Mucosa of descending colon (tissue), 3 donors: ENCODE measurements around the gene FBXW11. TPM values are rescaled to one million over a fixed set of nuclear protein-coding genes. Genes with fewer than 3 reads are reported as not detected.

ENCODE experiments used
- ATAC-seq: fragments of 200-7000 bp; cut with Tn5 transposase; one replicate; pipeline ENCODE4 v1.9.1; 2020; ENCODE audit warnings: mild to moderate bottlenecking, moderate library complexity
- DNase-seq, 3 donors: peaks; one replicate each; pipeline ENCODE4 v3.0.0-alpha.2; 2020
- H3K36me3 ChIP-seq: fragments of 200-600 bp; one replicate; pipeline ENCODE4 v1.8.0; 2021; ENCODE audit warnings: low read depth, mild to moderate bottlenecking
- H3K4me1 ChIP-seq: fragments of 200-600 bp; one replicate; pipeline ENCODE4 v1.8.0; 2021; ENCODE audit warnings: low read depth, mild to moderate bottlenecking
- H3K4me3 ChIP-seq: fragments of 200-600 bp; one replicate; pipeline ENCODE4 v1.8.0; 2021; ENCODE audit warnings: mild to moderate bottlenecking
- H3K9me3 ChIP-seq: fragments of 200-600 bp; one replicate; pipeline ENCODE4 v1.8.0; 2021; ENCODE audit warnings: mild to moderate bottlenecking
- intact Hi-C, 2 donors: fragments of 100-400 bp; cut with DNase I in 1 of 2; cut with micrococcal nuclease in 1 of 2; formaldehyde crosslinking; loops; one replicate each; pipeline versions ENCODE4 v1.11.0 to v1.11.1; 2022; cut with DNase I, micrococcal nuclease
- total RNA-seq, 3 donors: library from RNA; stranded (reverse); fragmentation: NEBNext Ultra II Directional in 2 of 3; extraction: Animal tissue kit (Norgen Biotek cat#: 25700) in 2 of 3; gene quantifications; one replicate each; pipeline versions ENCODE4 v1.2.1 to v1.2.4, GENCODE V29; 2021 to 2023
- TF ChIP-seq, protein P1 (sequence below): fragments of 200-600 bp; IDR thresholded peaks from one replicate; pipeline ENCODE4 v1.8.0; 2022; ENCODE audit warnings: antibody characterized with exemption, mild to moderate bottlenecking
- donor health status: DM: no; HTN: no; CAD: no; lungs with moderate emphysema.
- donor health status: DM: no; HTN: no; CAD: no.
- donor health status: DM: no; HTN: yes; CAD: no.

Gene FBXW11
- total RNA-seq, 3 donors from 2014 or later = 37.2 to 50.2 (median 39.5) TPM

DNA sequence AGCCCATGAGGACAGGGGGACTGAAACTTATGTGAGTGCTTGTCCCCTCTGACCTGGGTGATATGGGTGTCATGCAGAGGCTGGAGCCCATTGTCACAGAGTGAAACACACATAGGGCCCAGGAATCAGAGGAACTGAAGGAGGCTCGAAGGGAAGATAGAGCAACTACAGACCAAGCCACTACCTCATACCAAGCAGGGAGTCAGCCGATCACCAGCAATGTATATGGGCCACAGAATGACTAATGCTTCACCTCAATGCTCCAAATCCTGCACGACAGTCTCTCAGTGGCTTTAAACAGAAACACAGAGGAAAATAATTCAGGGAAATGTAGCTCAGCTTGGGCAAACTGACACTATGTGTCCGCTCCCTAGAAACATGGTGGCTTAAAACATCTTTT lies 8.9 kb upstream of the FBXW11 start:
- Histone ChIP-seq H3K36me3 (no peaks in the 10 kb centered on the region), H3K9me3 (no peaks in the 10 kb centered on the region), H3K4me1 (no peaks in the 10 kb centered on the region), H3K4me3 (no peak overlapping the region)
- ATAC-seq (no peak), DNase-seq (no peak)
- intact Hi-C loops = no loop called here
- TF ChIP-seq, protein P1, sequence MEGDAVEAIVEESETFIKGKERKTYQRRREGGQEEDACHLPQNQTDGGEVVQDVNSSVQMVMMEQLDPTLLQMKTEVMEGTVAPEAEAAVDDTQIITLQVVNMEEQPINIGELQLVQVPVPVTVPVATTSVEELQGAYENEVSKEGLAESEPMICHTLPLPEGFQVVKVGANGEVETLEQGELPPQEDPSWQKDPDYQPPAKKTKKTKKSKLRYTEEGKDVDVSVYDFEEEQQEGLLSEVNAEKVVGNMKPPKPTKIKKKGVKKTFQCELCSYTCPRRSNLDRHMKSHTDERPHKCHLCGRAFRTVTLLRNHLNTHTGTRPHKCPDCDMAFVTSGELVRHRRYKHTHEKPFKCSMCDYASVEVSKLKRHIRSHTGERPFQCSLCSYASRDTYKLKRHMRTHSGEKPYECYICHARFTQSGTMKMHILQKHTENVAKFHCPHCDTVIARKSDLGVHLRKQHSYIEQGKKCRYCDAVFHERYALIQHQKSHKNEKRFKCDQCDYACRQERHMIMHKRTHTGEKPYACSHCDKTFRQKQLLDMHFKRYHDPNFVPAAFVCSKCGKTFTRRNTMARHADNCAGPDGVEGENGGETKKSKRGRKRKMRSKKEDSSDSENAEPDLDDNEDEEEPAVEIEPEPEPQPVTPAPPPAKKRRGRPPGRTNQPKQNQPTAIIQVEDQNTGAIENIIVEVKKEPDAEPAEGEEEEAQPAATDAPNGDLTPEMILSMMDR = no peak

DNA sequence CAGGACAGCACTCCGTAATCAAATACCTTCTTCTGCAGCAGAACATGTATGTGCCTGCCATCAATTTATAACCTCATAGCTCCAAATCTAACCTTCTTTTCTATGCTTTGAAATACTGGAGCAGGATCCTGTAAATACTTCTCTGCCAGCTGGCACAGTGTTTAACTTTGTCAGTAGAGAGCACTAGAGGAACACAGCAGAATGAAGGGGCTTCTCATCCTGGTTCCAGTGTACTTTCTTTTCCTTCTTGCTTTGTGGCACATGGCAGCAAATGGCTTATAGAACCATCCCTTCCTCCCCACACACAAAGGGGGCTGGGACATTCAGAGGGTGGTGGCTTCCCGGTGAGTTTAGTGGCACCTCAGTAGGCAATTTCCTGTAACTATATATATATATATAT lies 3.8 kb upstream of the FBXW11 start:
- no peaks in the 10 kb centered on the region for H3K9me3 ChIP-seq
- DNase-seq = no peak
- H3K4me1 ChIP-seq = peaks cover 6% of the 10 kb centered on the region
- intact Hi-C loops = no loop called here
- H3K36me3 ChIP-seq = no peaks in the 10 kb centered on the region
- no peak overlapping the region for H3K4me3 ChIP-seq
- ATAC-seq = no peak
- TF ChIP-seq, protein P1 = no peak

DNA sequence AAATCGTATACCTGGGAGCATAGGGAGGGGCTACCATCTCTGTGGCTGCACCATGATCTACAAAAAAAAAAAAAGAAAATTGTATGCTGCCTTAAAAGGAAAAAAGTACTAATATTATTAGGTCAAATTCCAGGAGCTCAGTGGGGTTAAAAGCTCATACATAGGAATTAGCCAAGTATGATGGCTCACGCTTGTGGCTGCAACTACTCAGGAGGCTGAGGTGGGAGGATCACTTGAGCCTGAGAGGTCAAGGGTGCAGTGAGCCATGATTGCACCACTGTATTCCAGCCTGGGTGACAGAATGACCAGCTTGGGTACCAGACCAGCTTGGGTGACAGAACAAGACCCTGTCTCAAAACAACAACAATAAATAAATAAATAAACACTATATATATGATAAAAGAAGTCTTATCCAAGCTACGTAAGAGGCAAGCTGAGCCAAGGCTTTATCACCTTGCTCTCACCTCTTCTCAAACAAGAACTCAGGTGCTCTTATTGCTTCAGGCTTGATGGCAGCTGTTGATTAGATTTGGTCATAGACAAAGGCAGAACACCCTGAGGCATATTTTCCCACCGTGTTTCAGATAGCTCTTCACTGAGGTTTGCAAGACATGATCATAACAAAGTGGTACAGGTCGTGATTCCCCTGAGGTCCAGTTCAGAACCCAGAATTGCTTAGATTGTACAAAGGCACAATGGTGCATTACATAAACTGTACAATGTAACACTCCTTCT lies 3.3 kb upstream of the FBXW11 start:
- H3K36me3 ChIP-seq = no peaks in the 10 kb centered on the region
- H3K9me3 ChIP-seq = no peaks in the 10 kb centered on the region
- ATAC-seq (no peak), DNase-seq (no peak)
- H3K4me1 ChIP-seq = peaks cover 6% of the 10 kb centered on the region
- H3K4me3 ChIP-seq = no peak overlapping the region
- TF ChIP-seq, protein P1 = no peak
- intact Hi-C loops = no loop called here

DNA sequence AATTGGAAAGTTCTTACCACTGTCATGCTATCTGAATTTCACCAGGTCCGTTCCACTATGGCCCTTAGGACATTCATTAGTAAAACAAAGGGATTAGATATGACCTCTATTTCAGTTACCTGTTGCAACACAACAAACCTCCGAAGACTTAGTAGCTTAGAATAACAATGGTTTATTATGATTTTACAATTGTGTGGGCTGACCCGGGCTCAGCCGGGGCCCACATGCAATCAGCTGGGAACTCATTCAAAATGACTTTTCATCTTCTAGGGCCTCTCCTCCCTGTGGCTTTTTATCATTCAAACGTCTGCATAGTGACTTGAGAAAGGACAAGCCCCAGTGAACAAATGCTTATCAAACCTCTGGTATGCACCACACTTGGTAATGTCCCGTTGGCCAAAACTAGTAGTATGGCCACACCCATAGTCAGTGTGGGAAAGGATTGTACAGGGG lies 2.3 kb upstream of the FBXW11 start:
- TF ChIP-seq, protein P1 = no peak
- ATAC-seq (no peak), DNase-seq (no peak)
- no peak overlapping the region for H3K4me3 ChIP-seq
- H3K4me1 ChIP-seq = peaks cover 8% of the 10 kb centered on the region
- no peaks in the 10 kb centered on the region for H3K9me3 ChIP-seq
- H3K36me3 ChIP-seq = no peaks in the 10 kb centered on the region
- intact Hi-C loops = no loop called here

DNA sequence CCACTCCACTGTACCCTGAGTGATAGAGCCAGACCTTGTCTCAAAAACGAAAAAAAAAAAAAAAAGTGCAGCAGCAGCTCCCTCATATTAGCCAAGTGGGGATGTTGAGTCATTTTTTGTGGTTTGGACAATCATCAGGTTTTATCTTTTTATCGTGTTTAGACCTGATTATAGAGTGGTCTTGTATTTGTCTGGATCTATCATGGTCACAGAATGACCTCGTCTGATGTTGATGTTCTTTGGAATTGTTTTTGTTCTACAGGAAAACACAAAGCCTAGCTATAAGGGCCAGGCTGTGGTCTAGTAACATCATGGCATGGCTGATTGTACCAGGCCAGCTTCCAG lies 1.6 kb upstream of the FBXW11 start:
- intact Hi-C loops = no loop called here

More for the DNA sequence above, 1.6 kb upstream of the FBXW11 start:
- peaks cover 8% of the 10 kb centered on the region for H3K4me1 ChIP-seq
- TF ChIP-seq, protein P1 = no peak
- ATAC-seq (no peak), DNase-seq (no peak)
- H3K36me3 ChIP-seq = no peaks in the 10 kb centered on the region
- H3K4me3 ChIP-seq = no peak overlapping the region
- no peaks in the 10 kb centered on the region for H3K9me3 ChIP-seq
